Midbrain (tissue), 1 donor: ENCODE data around the gene ENTHD1.
A peak's percentile ranks its signal among the peaks of the same experiment; 100 is the strongest.

Source experiments
- DNase-seq: peaks from one replicate; lab custom pipeline; 2025; lab: John Stamatoyannopoulos, UW

ENTHD1 gene

GRCh38 chr22:39731481-39731880, 162.1 kb downstream of the ENTHD1 start:
- no peak for DNase-seq

- DNase-seq: no peak
These were observed 164.2 kb downstream of the ENTHD1 start for GRCh38 chr22:39729141-39729934.

DNA sequence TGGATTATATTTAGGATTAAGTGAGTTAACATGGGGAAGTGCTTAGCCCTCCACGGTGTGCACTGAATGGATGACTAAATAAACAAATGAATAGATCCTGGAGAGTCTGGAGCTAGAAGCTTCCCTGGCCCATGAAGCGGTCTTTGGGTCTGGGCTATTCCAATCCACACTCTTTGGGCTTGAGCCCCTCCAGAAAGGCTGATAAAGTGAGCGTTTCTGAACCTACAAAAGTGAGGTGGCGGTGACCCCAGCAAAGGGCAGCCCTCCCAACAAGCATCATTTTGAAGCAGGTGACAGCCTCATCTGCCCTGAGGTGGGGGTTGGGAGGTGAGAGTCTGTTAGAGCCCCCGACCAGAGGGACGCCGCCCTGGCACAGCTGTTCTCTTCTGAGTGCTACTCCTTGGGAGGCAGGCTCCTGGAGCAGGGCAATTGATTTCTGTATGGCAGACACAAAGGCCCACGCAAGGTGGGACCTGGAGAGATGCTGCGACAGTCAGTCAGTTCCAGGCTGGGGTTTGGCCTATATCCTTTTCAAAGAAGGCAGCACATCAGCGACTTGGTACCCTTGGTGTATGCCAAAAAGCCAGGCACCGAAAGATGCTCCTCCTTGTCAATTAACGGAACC, 165.2 kb downstream of the ENTHD1 start:
- DNase-seq: no peak

DNA sequence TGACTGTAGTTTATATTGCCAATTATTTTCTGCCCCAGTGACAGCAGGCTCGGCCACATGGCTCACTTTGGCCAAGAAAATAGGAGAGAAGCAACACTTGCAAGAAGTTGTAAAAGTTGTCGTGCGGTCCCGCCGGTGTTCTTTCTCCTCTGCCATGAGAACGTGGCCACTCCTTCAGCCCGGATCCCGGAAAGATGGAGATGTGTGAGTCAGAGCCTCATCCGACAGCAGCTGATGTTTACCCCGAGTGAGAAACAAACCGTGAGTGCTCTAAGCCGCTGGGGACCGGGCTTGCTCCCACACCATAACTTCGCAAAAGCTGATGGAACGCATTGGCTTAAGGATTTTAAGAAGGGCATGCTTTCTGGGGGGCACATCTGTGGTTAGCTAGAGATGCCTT, 166.0 kb downstream of the ENTHD1 start:
- DNase-seq: no peak

GRCh38 chr22:39725351-39726035, 168.1 kb downstream of the ENTHD1 start:
- DNase-seq: no peak

DNA sequence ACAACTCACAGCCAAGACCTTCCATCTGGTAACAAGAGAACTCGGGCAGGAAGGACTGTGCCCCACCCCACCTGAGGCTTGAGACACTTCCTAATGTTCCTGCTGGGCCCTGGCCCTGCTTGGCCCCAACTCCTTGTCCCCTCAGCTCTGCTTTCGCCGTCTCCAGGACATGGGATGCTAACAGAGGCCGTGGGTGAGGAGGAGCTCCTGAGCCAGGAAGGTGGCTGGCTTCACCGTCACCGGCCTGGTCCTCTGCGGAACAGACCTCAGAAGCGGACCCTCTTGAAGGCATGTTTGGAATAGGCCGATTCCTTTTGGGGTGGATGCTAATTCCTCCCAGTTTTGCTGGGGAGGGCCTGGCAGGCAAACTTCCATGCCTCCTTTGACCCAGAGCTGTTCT, 168.7 kb downstream of the ENTHD1 start:
- no peak for DNase-seq

- no peak for DNase-seq
These were observed 169.2 kb downstream of the ENTHD1 start for GRCh38 chr22:39724390-39724789.

DNA sequence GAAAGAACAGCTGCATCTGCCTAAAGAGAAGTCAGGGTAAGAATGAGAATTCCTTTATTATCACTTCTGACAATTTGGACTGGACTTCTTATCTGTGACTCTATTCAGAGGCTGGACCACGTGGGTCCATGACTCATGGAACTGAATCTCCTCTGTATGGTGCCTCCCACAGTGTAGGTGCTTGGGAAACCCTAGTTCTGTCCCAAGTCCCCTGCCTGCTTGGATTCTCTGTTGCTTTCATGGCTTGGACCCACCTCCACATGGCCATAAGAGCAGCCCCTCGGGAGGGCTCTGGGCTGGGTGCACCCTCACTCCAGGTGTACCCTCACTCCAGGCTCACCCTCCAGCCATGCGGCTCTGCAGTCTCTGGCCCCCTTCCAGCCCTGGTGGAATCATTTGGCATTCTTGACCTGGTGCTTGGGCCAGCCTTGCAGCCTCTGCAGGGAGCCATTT, 169.6 kb downstream of the ENTHD1 start:
- DNase-seq: no peak

DNA sequence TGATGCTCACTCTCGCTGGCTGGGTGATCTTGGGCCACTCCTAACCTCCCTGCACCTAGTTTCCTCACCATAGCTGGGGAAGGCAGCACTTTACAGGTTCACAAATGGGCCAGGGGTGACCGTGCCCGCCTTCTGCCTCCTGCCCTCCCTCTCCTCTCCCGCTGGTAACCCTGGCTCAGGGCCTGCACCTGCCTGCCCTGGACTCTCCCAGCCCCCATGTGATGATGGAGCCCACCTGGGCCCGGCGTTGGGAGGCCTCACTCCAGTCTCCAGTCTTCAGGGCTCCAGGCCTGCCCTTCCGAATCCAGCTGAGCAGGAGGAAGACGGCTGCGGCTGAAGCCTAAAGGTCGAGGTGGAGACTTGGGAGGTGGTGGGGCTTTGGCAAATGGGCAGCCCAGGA, 170.1 kb downstream of the ENTHD1 start:
- no peak for DNase-seq

- DNase-seq: no peak
These were observed 171.1 kb downstream of the ENTHD1 start for GRCh38 chr22:39722501-39722900.

DNA sequence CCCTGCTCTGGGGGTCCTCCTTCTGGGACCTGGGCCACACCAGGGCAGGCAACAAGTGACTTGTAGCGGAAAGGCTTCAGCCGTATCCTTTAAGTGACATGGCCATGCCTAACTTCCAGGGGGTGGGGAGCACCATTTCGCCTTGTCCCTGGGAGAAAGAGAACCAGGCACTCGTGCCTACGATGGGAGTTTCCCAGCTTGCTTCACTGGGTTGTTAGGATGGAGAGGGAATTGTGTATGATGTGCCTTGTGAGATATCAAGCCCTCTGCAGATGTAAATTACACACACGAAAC, 171.6 kb downstream of the ENTHD1 start:
- no peak for DNase-seq

DNA sequence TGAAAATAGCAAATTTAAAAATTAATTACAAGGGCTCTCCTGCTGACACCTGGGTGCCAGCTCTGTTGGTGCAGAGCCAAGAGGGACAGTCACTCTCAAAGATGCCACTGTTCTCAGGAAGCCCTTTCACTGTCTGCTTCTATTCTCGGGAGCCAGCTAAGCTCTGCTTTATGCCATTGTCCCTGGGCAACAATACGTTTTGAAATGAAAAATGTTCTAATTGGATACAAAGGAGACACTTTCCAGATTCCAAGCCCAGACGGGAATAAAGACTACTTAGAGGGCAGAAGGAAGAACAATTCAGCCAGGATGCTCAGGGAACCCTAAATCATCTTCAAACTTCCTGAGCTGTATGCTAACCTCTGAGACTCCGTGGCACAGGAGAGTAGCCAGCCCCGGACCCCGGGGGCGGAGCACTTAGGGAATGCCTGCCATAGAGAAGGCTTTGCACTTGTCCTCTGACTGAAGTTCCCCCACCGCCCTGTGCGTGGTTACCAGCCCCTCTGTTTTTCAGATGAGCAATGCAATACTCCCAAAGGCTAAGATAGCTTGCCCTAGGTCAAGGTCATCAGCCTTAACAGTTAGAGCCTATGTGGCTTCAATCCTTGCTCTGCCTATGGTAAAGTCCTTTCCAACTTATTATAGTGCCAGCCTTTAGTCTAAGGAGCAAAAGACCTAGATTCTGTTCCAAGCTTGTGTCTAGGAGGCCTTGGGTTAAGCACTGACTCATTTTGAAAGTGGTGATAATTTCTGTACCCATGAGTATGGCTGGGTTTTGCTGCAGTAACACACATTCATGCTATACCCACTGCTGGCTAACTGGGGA, 172.1 kb downstream of the ENTHD1 start:
- DNase-seq: no peak

DNA sequence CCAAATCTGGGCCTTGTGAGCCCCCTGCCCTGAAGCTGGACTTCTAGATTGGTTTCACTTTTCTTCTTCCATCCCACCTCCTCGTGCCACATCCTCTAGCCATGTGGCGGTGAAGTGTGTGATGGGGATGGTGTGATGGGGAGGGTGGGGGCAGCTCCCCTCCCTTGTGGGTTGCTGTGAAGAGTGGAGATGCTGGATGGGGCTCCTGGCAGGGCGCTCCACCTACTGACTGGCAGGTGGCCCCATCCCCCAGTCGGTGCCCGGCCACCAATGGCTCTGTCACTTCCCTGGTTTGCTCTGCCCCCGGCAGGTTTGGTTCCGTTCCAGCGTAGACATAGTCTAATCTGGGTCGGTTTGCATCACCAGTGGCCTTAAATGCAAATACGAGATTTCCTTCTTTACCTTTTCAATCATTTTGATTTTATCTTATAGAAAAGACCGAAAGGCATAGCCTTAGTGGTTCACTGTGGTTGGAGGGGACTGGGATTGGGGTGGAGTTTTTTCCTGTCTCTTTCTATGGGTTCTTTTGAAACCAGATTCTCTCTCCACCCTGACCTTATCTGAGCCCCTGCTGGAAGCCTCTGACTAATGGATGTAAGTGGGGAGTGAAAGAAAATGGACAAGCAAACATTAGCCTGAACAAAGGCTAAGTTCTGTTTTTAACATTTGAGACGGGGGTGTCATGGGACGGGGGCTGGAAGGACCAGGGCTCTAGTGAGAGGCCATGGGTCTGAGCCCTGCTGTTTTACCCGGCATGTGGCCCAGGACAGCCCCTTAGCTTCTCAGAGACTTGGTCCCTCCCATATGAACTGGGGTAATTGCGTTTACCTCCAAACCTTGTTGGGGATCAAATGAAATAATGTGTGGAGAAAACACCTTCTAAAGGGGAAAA, 173.8 kb downstream of the ENTHD1 start:
- DNase-seq: no peak

DNA sequence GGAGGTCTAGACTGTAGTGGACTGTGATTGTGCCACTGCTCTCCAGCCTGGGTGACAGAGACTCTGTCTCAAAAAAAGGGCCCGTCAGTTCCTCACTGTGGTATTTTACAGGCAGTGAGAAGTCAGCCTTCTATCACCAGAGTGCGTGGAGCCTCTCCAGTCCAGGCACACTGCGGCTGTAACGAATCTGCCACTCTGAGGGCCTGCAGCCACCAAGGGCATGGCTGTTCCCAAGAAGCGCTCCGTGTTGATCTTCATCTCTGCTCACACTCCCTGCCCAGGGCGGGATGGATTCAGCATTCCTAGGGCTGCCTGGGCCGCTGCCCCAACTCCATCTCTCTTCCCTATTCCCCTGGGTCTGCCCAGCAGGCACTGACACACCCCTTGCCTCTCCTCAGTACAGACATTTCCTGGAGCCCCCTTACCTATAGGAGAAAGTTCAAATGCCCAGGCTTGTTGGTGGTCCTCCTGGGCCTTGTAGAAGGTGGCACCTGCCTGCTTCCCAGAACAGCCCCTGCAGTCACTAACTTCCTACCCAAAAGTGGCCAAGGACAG, 174.6 kb downstream of the ENTHD1 start:
- DNase-seq: no peak

- DNase-seq: no peak
These were observed 175.4 kb downstream of the ENTHD1 start for GRCh38 chr22:39718206-39718605.

DNA sequence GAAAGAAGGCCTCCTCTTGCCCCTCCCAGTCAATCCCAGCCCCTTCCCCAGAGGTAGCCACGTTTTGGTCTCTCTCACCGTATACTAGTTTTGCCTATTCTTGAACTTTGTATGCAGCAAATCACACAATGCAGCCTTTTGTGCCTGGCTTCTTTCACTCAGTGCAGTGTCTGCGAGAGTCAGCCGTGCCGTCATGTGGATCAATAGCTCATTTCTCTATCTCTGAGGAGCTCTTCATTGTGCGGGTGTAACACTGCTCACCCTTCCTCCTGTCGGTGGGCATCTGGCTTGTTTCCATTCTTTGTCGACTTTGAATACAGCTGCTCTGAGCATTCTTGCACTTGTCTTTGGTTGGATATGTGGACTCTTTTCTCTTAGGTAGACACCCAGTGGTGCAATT, 176.5 kb downstream of the ENTHD1 start:
- DNase-seq: peak; percentile 6

- no peak for DNase-seq
These were observed 177.0 kb downstream of the ENTHD1 start for GRCh38 chr22:39716534-39716933.

DNA sequence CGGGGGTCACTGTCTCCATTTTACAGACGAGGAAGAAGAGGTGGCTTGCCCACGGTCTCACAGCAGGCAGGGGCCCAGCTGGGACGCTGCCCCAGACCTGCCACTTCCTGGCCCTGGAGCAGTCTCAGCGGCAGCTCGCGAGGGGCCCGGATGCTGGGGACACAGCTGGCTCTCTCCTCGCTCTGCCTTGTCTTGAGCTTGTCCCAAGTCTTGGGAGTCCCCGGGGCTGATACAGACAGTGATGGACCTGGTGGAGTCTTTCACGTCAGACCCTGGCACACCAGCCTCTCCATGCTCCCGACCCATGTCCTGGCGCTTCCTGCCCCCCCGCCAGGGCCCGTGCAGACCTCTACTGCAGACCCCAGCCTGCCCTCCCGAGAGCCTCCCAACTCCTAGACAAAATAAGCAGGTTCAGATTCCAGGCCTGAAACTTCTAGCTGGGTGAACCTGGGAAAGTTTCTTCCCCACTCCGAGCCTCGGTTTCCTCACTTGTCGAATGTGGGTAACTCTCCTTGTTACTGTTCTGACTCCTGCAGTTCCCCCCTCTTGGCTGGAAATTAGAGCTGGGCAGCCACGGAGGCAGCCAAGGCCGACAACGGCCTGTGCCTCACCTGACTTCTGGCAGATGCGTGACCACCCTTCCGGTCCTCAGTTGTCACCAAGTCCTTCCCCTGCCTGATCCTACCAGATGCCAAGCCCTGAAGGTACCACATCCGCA, 177.6 kb downstream of the ENTHD1 start:
- no peak for DNase-seq

DNA sequence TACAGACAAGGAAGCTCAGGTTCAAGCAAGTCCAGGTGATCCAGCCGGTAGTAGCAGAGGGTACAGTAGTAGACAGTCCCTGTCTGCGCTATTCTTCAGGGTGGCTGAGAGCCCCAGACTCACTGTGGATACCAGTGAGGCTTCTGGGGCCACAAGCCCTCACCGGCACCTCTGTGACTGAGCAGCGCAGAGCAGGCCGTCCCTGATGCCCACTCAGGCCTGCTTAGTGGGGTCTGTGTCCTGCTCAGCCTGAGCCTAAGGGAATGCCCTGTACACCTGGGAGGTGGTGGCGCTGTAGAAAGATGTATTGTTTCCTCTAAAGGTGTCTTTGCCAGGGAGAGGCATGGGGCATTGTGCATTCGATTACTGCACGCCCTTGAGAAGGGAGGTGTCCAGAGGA, 179.2 kb downstream of the ENTHD1 start:
- DNase-seq: no peak

- no peak for DNase-seq
These were observed 179.7 kb downstream of the ENTHD1 start for GRCh38 chr22:39713799-39714290.
